Measurements from ENCODE around the gene NCKAP5L. TPM values are rescaled to one million over a fixed set of nuclear protein-coding genes. Genes with fewer than 3 reads are reported as not detected.

NCKAP5L gene
- total and polyA plus RNA-seq, 2 donors (not counting 3 experiments of a cell fraction or from before 2014, with no cell fraction given): 17.4 to 46.1 TPM

DNA sequence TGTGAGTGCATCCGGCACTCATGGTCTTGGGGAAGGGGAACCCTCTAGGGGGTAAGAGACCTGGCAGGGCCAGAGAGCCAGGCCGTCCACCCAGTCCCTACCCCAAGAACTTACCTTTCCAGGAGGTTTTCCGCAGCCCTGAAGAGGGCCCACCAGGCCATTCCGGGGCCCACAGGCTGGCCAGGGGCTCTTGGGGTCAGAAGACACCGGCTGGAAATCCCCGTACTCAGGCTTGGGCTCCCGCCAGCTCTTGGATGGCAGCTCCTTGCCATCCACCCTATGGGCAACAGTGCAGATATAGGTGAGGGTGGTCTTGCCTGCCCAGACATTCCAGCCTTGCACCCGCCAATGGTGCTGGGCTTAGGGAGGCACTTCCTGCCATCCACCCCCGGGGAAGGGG is 34.6 kb downstream of the NCKAP5L start:
- no peak overlapping the region for H2AFZ ChIP-seq (ENCODE audit: low read depth, low read length)
- peaks cover 9% of the 10 kb centered on the region for H3K4me1 ChIP-seq (ENCODE audit: control insufficient read depth, extremely low read depth, insufficient read depth, low read length)
- H3K27ac ChIP-seq (ENCODE audit: insufficient read depth, low read depth, low read length): no peak overlapping the region
- DNase-seq (ENCODE audit: low read depth, low spot score) (no peak), FAIRE-seq (no peak)
- no peaks in the 10 kb centered on the region for H3K79me2 ChIP-seq (ENCODE audit: control insufficient read depth, insufficient read depth, low read length)
- intact Hi-C loops (cut with micrococcal nuclease): no loop called here
- no peaks in the 10 kb centered on the region for H4K20me1 ChIP-seq (replicated peaks; ENCODE audit: control insufficient read depth, extremely low read depth, insufficient read depth, low read length)
- no peaks in the 10 kb centered on the region for H3K27me3 ChIP-seq (ENCODE audit: control insufficient read depth in 2 of 2, insufficient read depth in 2 of 2, low read length in 2 of 2)
- H3K9me1 ChIP-seq (replicated peaks; ENCODE audit: control insufficient read depth, extremely low read depth, insufficient read depth, low read length): no peaks in the 10 kb centered on the region
- ChIA-PET POLR2A (no interaction called here), CTCF (no interaction called here)
- H3K4me3 ChIP-seq (replicated peaks in 1 of 3; ENCODE audit: insufficient read depth in 1 of 3, low read depth in 1 of 3, low read length in 3 of 3): no peak overlapping the region
- no peak overlapping the region for H3K9ac ChIP-seq (replicated peaks; ENCODE audit: extremely low read depth, insufficient read depth, low read length)
- no TSS peak for BruUV-seq (replicated peaks)
- H3K4me2 ChIP-seq (ENCODE audit: insufficient read depth, low read length): no peak overlapping the region
- no peak for TF ChIP-seq FOS (IDR thresholded peaks at IDR 0.05; ENCODE audit: borderline replicate concordance, insufficient read depth, low read length)
- dilution Hi-C loops (cut with MboI; ENCODE audit: extremely low pct_ligation_motif_present, low sequenced_read_pairs): no loop called here
- no peaks in the 10 kb centered on the region for H3K9me3 ChIP-seq (replicated peaks; ENCODE audit: control insufficient read depth, insufficient read depth, low read length)
- H3K36me3 ChIP-seq (ENCODE audit: control insufficient read depth in 2 of 2, extremely low read depth in 1 of 2, insufficient read depth in 2 of 2, low read length in 2 of 2): peaks cover 0 to 38% of the 10 kb centered on the region in 2 experiments

DNA sequence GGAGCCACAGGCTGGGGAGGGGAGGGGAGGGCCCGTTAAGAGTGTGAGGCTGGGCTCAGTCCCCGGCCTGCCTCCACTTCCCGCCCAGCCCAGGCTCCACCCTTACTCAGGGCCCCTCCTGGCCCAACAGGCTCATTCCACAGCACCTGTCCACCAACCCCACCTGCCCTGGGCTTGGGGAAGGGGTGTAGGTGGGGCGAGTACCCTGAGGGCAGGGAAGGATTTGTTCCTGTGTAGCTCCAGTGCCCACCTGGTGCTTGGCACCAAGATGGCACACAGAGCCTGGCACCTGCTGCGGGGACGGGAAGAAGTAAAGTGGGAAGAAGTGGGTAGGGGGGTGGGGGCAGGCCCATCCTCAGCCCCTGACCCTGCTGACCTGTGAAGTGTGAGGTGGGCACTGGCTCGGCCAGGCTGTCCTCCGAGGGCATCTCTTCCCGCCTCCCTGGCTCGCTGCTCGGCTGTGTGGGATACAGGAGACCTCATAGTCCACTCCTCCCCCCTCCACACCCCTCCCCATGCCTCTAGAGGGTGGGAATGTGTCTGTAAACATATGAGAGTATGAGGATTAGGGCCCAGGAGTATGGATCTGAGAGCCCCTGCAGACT is 35.1 kb downstream of the NCKAP5L start:
- Histone ChIP-seq H3K27me3 (ENCODE audit: control insufficient read depth in 2 of 2, insufficient read depth in 2 of 2, low read length in 2 of 2) (no peaks in the 10 kb centered on the region), H3K4me2 (ENCODE audit: insufficient read depth, low read length) (no peak overlapping the region), H3K27ac (ENCODE audit: insufficient read depth, low read depth, low read length) (no peak overlapping the region), H3K9me3 (replicated peaks; ENCODE audit: control insufficient read depth, insufficient read depth, low read length) (no peaks in the 10 kb centered on the region), H3K9ac (replicated peaks; ENCODE audit: extremely low read depth, insufficient read depth, low read length) (no peak overlapping the region), H3K79me2 (ENCODE audit: control insufficient read depth, insufficient read depth, low read length) (no peaks in the 10 kb centered on the region), H2AFZ (ENCODE audit: low read depth, low read length) (no peak overlapping the region), H3K9me1 (replicated peaks; ENCODE audit: control insufficient read depth, extremely low read depth, insufficient read depth, low read length) (no peaks in the 10 kb centered on the region), H4K20me1 (replicated peaks; ENCODE audit: control insufficient read depth, extremely low read depth, insufficient read depth, low read length) (no peaks in the 10 kb centered on the region), H3K36me3 (ENCODE audit: control insufficient read depth in 2 of 2, extremely low read depth in 1 of 2, insufficient read depth in 2 of 2, low read length in 2 of 2) (peaks cover 0 to 33% of the 10 kb centered on the region in 2 experiments), H3K4me3 (replicated peaks in 1 of 3; ENCODE audit: insufficient read depth in 1 of 3, low read depth in 1 of 3, low read length in 3 of 3) (no peak overlapping the region), H3K4me1 (ENCODE audit: control insufficient read depth, extremely low read depth, insufficient read depth, low read length) (peaks cover 9% of the 10 kb centered on the region)
- no peak for DNase-seq (ENCODE audit: low read depth, low spot score)
- BruUV-seq (replicated peaks): no TSS peak
- ChIA-PET CTCF (interaction anchor here (0.6 to 1.7 kb wide), 2 partner anchors 28 to 52 kb away, joined by 3 to 5 read pairs; partner anchors contain the start of gene TMBIM6), POLR2A (no interaction called here)
- intact Hi-C loops (cut with micrococcal nuclease) (no loop called here), dilution Hi-C loops (cut with MboI; ENCODE audit: extremely low pct_ligation_motif_present, low sequenced_read_pairs) (no loop called here)
- TF ChIP-seq JUN (IDR thresholded peaks at IDR 0.05; ENCODE audit: borderline replicate concordance, insufficient read depth, insufficient read length, low read depth): no peak
- no peak for TF ChIP-seq GATA2 (IDR thresholded peaks at IDR 0.05; ENCODE audit: insufficient read depth, insufficient read length, low read depth, low read length)
- no peak for TF ChIP-seq MYC (IDR thresholded peaks at IDR 0.05; ENCODE audit: low read depth, low read length)
- TF ChIP-seq, protein P1, sequence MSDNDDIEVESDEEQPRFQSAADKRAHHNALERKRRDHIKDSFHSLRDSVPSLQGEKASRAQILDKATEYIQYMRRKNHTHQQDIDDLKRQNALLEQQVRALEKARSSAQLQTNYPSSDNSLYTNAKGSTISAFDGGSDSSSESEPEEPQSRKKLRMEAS (IDR thresholded peaks at IDR 0.05; ENCODE audit: insufficient read depth, insufficient read length): no peak
- TF ChIP-seq POLR2AphosphoS5 (IDR thresholded peaks at IDR 0.05; ENCODE audit: insufficient read depth, low read depth, low read length): no peak
- TF ChIP-seq, protein P2, sequence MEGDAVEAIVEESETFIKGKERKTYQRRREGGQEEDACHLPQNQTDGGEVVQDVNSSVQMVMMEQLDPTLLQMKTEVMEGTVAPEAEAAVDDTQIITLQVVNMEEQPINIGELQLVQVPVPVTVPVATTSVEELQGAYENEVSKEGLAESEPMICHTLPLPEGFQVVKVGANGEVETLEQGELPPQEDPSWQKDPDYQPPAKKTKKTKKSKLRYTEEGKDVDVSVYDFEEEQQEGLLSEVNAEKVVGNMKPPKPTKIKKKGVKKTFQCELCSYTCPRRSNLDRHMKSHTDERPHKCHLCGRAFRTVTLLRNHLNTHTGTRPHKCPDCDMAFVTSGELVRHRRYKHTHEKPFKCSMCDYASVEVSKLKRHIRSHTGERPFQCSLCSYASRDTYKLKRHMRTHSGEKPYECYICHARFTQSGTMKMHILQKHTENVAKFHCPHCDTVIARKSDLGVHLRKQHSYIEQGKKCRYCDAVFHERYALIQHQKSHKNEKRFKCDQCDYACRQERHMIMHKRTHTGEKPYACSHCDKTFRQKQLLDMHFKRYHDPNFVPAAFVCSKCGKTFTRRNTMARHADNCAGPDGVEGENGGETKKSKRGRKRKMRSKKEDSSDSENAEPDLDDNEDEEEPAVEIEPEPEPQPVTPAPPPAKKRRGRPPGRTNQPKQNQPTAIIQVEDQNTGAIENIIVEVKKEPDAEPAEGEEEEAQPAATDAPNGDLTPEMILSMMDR (IDR thresholded peaks at IDR 0.05; ENCODE audit: extremely low read depth in 1 of 2, insufficient read depth in 1 of 2, low read depth in 1 of 2, low read length in 2 of 2): no peak
- no peak for TF ChIP-seq FOS (IDR thresholded peaks at IDR 0.05; ENCODE audit: borderline replicate concordance, insufficient read depth, low read length)
- no peak for TF ChIP-seq EZH2 (IDR thresholded peaks at IDR 0.05; ENCODE audit: borderline replicate concordance, low read depth, low read length, severe bottlenecking)
- no peak for TF ChIP-seq POLR2A (IDR thresholded peaks at IDR 0.05; ENCODE audit: low read depth, low read length)
- no peak for FAIRE-seq
